Urothelium cell line (cell line): ENCODE data around the gene PES1.
A peak's percentile ranks its signal among the peaks of the same experiment; 100 is the strongest.
"Not testable (repeated sequence)": the region's sequence is repeated elsewhere in the genome, so short reads cannot be mapped to it uniquely, and the experiment has no call there.

Experiments
- DNase-seq: peaks from one replicate; pipeline ENCODE4 v3.0.0; 2011; ENCODE audit warnings: low spot score, mixed read lengths
- FAIRE-seq: peaks from 2 replicates; lab custom pipeline; 2011; peaks lifted over from hg19 to GRCh38; lab: Jason Lieb, UNC

Gene PES1

DNA sequence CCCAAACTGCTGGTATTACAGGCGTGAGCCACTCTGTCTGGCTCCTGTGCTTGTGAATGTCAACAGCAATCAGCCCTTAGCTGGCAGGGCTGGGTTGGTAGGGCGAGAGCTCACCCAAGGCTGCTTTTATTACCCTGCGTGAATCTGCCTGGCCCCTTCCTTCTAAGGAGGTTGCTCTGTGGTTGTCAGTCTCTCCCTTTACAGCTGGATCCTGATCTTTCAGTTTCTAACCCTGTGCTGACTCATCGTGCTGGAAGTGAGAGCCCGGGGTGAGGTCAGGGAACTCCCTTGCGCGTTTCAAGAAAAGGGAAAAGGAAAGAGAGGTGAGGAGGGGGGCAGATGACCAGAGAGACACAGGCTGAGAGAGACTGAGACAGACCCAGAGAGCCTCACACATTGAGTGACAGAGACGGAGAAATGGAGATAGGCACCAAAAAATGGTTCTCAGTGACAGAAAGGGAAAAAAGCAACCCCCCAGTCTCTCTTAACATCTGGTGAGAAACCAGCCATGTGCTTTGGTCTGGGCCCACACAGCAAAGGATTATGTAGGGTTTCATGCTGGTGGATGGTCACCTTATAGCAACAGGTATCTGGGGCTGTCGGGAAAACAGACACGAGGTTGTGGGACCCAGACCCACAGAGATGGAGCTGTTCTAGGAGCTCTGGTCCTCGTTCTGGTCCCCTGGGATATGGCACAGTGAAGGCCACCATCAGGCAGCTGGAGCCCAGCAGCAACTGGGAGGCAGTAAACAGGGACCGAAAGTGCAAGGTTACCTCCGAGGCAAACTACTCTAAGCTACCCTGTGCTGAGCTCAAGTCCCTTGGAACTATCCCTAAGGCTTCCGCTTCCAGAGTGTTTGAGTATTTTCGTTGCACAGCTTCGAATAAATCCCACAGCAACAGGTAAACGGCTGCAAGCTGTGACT lies 17.8 kb upstream of the PES1 start:
- peak; percentile 91 for DNase-seq
- FAIRE-seq, result peak; percentile 78

DNA sequence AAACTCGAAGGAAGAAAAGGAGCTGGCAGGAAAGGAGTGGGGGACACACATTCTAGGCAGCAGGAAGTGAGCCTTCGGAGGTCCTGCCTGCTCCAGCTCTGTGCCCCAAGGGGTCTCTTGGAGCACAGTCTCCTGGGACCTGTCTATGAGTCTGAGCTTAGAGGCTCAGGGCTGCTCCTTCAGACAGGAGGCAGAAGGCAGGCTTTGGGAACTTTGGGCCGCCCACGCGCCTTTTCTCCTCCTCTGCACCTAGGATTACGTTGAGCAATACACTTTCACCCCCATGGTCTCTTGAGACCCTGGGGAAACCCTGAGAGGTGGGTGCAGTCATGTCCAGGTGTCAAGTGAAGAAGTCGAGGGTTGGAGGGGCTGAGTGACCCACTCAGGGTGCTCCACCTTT lies 16.2 kb upstream of the PES1 start:
- no peak for FAIRE-seq
- DNase-seq, result no peak

GRCh38 chr22:30607300-30607930 lies 15.7 kb upstream of the PES1 start:
- DNase-seq (no peak), FAIRE-seq (no peak)

DNA sequence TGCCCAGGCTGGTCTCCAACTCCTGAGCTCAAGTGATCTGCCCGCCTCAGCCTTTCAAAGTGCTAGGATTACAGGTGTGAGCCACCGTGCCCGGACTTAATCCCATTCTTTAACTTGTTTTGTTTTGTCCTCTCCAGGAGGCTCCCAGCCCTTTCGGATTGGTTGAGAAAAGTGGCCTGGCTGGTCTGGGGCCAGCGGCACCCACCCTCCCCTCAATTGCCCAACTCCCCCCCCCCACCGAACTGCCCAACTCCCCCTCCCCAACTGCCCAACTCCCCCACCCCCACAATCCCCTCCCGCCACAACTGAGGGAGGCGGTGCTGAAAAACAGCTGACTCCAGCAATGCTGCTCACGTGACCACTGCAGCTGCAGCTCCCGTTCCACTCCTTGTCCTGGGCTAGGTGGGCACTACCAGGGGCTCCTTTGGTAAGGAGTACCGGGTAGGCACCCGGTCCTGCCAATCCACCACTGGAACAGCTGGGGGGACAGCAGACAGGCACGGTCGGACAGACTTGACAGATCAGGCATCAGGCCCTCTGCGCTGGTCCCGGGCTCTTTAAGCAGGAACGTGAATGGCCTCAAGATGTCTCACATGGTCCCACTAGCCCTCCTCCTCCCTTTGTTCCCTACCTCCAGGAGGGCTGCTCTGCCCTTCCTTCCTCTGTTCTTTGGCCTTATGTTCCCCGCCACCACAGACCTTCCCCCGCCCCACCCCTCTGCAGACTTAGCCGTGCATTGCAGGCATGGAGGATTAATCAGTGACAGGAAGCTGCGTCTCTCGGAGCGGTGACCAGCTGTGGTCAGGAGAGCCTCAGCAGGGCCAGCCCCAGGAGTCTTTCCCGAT lies 15.0 kb upstream of the PES1 start, which contains the start of gene TCN2:
TCN2 (plus strand) TSS at position 720 of the 845 bp plus-strand sequence. CDS start 158 bp downstream, outside the sequence.
- DNase-seq (peak; percentile 65), FAIRE-seq (peak; percentile 63)

GRCh38 chr22:30605449-30606110 lies 13.9 kb upstream of the PES1 start:
- peak; percentile 67 for DNase-seq
- no peak for FAIRE-seq

DNA sequence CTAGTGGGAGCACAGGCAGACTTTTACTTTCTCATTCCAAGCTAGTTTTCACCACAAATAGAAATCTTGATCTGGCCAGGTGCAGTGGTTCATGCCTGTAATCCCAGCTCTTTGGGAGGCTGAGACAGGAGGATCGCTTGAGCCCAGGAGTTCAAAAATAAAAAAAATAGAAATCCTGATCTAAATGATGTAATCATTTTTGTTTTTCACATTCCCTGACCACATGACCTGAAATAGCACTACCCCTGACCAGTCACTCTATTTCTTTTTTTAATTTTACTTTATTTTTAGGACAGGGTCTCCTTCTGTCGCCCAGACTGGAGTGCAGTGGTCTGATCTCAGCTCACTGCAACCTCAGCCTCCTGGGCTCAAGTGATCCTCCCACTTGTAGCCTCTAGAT lies 13.0 kb upstream of the PES1 start:
- FAIRE-seq (no peak), DNase-seq (no peak)

- FAIRE-seq (no peak), DNase-seq (no peak)
Observed at GRCh38 chr22:30603801-30604200, 12.1 kb upstream of the PES1 start.

- FAIRE-seq (no peak), DNase-seq (no peak)
Observed at GRCh38 chr22:30602049-30602448, 10.3 kb upstream of the PES1 start.

DNA sequence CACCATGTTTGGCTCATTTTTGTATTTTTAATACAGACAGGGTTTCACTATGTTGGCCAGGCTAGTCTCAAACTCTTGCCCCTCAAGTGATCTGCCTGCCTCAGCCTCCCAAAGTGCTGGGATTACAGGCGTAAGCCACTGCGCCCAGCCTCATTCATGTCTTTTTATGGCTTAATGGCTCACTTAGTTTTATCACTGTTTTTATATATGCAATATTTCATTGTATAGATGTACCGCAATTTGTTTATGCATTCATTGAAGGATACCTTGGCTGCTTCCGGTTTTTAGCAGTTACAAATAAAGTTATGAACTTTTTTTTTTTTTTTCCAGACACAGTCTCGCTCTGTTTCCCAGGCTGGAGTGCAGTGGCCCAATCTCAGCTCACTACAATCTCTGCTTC lies 9.8 kb upstream of the PES1 start:
- DNase-seq, result no peak
- no peak for FAIRE-seq

- DNase-seq (no peak), FAIRE-seq (no peak)
Observed at GRCh38 chr22:30600921-30601320, 9.2 kb upstream of the PES1 start.

DNA sequence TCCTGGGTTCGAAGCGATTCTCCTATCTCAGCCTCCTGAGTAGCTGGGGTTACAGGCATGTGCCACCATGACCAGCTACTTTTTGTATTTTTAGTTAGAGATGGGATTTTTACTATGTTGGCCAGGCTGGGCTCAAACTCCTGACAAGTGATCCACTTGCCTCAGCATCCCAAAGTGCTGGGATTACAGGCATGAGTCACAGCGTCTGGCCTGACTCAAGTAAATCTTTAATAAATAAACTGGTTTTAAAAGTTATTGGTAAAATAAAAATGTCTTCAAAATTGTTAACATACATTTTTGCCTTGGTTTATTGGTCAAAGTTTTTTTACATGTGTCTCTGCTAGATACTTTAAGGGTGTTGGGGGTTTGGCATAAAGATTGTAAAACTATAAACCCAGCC lies 7.3 kb upstream of the PES1 start:
- DNase-seq, result no peak
- FAIRE-seq, result no peak

DNA sequence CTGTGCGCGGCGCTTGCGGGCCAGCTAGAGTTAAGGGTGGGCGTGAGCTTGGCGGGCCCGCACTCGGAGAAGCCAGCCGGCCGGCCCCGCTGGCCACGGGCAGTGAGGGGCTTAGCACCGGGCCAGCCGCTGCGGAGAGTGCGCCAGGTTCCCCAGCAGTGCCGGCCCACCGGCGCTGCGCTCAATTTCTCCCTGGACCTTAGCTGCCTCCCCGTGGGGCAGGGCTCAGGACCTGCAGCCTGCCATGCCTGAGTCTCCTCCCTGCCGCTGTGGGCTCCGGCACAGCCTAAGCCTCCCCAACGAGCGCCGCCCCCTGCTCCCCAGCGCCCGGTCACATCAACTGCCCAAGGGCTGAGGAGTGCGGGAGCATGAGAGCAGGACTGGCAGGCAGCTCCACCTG lies 5.2 kb upstream of the PES1 start:
- DNase-seq (no peak), FAIRE-seq (no peak)

- FAIRE-seq (no peak), DNase-seq (no peak)
Observed at GRCh38 chr22:30596199-30596598, 4.5 kb upstream of the PES1 start.

GRCh38 chr22:30592360-30592713 lies 627 bp upstream of the PES1 start:
- DNase-seq, FAIRE-seq: not testable (repeated sequence)

GRCh38 chr22:30591191-30591587 lies 521 bp downstream of the PES1 start:
- FAIRE-seq (peak; percentile 32), DNase-seq (no peak)

DNA sequence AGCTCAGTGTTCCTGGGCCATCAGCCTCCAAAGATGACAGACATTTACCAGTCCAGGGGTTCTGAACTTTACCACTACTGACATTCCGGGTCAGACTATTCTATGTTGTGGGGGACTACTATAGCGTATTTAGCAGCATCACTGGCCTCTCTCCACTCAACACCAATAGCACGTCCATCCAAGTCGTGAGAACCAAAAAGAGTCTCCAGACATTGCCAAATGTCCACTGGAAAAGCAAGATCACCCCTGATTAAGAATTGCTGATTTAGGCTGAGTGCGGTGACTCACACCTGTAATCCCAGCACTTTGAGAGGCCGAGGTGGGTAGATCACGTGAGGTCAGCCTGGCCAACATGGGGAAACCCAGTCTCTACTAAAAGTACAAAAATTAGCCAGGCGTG lies 5.3 kb downstream of the PES1 start:
- DNase-seq, result no peak
- FAIRE-seq, result no peak

GRCh38 chr22:30584441-30584840 lies 7.3 kb downstream of the PES1 start:
- no peak for DNase-seq
- FAIRE-seq, result no peak

DNA sequence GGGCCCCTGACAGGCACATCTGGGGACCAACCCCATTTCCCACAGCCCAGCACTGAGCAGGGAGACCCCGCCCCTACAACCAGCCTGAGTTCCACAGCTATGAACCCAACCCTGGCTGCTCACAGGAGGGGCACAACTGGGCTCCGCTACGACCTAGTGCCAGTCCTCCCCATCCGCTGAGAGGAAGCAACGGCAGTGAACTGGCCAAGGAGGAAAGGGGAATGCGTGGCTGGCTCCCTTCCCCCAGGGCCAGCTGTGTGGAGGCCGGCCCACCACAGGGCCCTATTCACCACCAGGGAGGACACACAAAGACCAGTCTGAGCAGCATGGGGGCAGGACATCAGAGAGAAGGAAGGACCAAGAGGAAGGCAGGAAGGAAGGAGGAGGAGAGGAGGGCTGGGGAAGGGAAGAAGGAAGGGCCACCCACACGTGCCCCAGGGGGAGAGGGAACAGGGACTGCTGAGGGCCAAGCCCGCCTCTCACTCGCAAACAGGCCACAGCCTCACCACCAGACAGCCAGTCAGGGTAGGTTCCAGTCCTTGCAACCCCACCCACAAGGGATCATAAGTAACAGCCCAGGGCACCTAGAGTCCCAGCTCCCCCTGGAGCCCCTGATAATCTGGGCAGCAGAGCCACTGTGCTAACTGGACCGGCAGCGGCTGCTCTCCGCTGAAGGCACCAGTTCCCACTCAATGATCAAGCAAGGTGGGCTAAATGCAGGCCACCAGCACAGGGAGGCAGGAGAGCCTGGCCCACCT lies 8.7 kb downstream of the PES1 start:
- DNase-seq (no peak), FAIRE-seq (no peak)

- FAIRE-seq (no peak), DNase-seq (no peak)
Observed at GRCh38 chr22:30582051-30582450, 9.7 kb downstream of the PES1 start.

GRCh38 chr22:30580896-30581295 lies 10.8 kb downstream of the PES1 start:
- DNase-seq (no peak), FAIRE-seq (no peak)
